ENCODE measurements around the gene STYXL1.

The STYXL1 gene

DNA sequence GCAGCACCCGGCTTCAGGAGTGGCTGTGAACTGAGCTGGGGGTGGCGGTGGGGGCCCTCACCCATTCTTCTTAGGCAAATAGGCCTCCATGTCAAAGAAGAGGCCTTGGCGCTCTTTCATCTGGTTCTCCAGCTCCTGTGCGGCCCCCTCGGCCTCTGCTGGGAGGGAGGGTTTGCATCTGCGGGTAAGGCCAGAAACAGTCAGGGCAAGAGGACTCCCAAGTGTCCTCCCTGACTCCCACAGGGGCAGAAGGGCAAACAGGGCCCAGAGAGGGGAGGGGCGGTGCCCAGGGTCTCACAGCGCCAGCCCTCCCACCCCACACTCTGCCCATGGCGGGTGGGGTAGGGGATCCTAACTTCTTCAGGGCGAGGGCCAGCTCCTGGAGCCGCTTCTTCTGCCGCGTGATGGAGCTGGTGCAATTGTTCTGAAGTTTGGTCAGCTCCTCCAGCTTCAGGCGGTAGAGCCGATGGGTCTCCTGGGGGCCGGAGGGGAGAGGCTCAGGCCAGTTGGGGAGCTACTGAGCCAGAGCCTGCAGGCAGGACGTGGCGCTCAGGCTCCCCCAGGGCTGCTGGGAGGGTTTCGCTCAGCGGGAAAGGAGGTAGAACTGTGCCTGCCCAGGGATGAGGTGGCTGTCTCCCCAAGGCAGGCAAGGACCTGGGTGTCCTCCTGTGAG, 55.6 kb downstream of the STYXL1 start:
- no peak for DNase-seq (ENCODE audit: low read depth)

- no peak for DNase-seq (ENCODE audit: low read depth)
These were observed 56.2 kb downstream of the STYXL1 start for GRCh38 chr7:75991531-75992082.

GRCh38 chr7:75989500-75990388, 58.1 kb downstream of the STYXL1 start:
- DNase-seq (ENCODE audit: low read depth) = no peak

GRCh38 chr7:75988568-75989499, 59.0 kb downstream of the STYXL1 start:
- DNase-seq (ENCODE audit: low read depth) = no peak

DNA sequence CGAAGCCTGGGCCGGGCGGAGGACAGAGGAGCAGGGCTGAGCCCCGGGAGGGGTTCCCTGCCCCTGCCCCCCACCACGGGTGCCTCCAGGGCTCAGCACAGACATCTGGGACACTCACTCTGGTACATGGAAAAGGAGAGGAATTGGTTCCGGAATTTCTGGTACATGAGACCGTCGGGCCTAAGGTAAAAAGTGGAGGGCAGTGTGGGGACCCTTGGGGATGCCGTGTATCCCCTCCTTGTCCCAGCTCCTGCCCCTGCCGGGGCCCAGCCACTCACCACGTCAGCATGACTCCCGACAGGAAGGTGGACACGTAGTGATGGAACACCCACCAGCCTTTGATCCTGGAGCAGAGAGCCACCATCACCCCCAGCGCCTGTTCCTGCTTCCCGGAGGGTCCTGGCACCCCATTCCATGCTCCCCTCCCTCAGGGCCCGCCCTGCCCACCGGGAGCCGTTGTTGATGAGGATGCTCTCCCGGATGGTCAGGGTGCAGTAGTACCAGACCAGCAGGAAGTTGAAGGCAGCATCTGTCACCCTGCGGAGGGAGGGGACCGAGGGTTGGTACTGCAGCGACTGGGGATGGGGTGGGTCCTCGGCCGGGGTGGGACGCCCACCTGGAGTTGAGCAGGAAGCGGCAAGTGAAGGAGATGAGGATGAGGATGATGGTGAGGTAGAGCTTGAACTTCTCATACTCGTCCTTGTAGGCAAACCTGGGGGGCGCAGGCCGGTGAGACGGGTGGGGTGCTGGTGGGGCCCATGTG, 59.8 kb downstream of the STYXL1 start:
- DNase-seq (ENCODE audit: low read depth) = no peak

GRCh38 chr7:75987026-75987804, 60.6 kb downstream of the STYXL1 start:
- no peak for DNase-seq (ENCODE audit: low read depth)

- no peak for DNase-seq (ENCODE audit: low read depth)
These were observed 61.5 kb downstream of the STYXL1 start for GRCh38 chr7:75986147-75986781.

- DNase-seq (ENCODE audit: low read depth) = no peak
These were observed 62.2 kb downstream of the STYXL1 start for GRCh38 chr7:75985518-75986146.

- DNase-seq (ENCODE audit: low read depth) = no peak
These were observed 62.7 kb downstream of the STYXL1 start for GRCh38 chr7:75985009-75985517.

DNA sequence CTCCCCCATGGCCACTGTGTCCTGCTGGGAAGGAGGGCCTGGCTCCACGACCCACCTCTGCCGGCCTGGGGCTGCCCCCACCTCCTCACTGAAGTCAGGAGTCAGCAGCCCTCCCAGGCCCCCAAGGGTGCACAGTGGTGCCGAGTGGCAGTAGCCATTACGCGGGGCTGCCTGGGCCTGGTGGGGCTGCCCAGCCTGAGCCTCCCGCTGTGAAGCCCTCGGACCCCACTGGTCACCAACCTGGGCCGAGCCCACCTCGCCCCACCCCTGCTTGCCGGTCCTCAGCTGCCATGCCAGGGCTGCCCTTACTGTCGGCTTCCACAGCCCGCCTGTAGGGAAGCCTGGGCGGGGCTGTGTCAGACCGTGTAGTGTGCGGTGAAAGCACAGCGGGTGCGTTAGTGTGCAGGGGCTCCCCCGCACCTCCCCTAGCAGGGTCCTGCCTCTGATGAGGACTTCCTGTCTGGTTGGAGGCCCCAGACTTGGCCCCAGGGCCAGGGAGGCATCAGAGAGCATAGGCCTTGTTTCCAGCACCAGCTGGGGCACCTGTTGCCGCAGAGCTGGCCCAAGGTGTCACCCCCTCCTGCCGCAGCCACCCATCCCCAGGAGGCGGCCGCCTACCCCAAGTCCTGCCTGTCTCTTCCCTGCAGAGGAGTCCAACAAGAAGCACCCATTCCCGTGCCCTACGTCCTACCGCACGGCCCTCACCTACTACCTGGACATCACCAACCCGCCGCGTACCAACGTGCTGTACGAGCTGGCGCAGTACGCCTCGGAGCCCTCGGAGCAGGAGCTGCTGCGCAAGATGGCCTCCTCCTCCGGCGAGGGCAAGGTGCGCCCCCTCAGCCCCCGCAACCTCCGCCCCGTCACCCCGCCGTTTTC, 63.4 kb downstream of the STYXL1 start:
- DNase-seq (ENCODE audit: low read depth) = no peak

GRCh38 chr7:75983471-75984129, 64.2 kb downstream of the STYXL1 start:
- DNase-seq (ENCODE audit: low read depth) = no peak

- no peak for DNase-seq (ENCODE audit: low read depth)
These were observed 65.3 kb downstream of the STYXL1 start for GRCh38 chr7:75982306-75983064.

DNA sequence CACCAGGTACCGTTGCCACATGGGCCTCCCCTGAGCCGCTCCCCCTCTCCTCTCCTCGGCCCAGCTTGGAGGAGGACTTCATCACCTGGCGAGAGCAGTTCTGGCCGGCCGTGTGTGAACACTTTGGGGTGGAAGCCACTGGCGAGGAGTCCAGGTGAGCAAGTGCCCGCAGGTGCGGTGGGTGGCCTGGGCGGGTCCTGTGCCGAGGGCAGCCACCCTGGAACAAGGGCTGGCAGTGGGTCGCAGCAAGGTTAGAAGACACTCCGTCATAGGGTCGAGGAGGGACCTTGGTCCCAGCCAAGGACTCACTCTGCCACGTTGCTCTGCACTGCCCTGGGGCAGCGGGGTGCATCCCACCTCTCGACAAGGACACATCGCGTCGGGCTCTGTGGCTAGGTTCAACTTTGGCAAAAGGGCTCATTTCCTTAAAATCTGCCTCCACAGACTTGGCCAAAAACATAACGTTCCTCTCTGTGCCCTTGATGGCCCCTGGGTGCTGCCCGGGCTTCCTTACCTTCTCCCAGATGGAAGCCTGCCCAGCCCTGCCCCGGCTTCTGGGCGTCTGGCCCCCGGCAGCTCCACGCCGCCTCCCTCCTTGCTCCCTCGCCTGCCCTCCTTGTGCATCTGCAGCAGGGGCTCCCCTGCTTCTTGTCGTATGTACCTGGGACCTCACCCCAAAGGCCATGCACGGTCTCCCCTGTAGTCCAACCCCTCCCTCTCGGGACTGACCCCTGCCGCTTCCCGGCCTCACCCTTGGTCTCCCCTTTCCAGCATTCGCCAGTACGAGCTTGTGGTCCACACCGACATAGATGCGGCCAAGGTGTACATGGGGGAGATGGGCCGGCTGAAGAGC, 66.1 kb downstream of the STYXL1 start:
- no peak for DNase-seq (ENCODE audit: low read depth)

- DNase-seq (ENCODE audit: low read depth) = no peak
These were observed 66.7 kb downstream of the STYXL1 start for GRCh38 chr7:75981203-75981452.

DNA sequence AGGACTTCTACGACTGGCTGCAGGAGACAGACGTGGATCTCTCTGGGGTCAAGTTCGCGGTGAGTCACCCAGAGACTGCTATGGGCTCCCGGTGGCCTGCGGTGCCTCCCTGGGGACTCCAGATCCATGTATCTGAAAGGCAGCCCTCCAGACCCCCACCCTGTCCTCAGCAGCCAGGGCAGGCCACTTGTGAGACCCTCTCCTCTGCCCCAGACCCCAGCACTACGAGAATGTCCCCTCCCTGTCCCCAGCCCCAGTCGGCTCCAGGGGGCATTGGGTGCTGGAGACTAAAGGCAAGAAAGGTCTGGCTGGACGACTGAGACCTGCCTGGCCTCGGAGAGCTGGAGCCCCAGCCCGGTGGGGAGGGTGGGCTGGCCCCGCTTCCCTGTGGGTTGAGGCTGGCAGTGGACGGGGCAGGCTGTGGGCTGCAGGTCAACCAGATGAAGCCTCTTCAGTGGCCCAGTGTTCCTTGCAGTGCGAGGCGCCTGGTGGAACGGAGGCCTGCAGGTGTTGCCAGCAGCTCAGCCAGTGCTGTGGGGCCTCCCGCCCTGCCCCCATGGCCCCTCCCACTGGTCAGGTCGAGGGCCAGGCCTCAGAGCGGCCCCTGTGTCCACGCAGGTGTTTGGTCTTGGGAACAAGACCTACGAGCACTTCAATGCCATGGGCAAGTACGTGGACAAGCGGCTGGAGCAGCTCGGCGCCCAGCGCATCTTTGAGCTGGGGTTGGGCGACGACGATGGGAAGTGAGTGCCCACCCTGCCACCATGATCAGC, 67.2 kb downstream of the STYXL1 start:
- DNase-seq (ENCODE audit: low read depth) = no peak
